Measurements from ENCODE around the gene PDGFA. TPM values are rescaled to one million over a fixed set of nuclear protein-coding genes. Genes with fewer than 3 reads are reported as not detected.

PDGFA gene
- total and polyA plus RNA-seq, 4 donors = 21.8 to 40.6 (median 25.6) TPM

GRCh38 chr7:497346-497745, 22.3 kb downstream of the PDGFA start:
- Histone ChIP-seq H3K27me3 (ENCODE audit: control insufficient read depth in 3 of 3, insufficient read depth in 3 of 3, low read length in 2 of 3) (no peaks in the 10 kb centered on the region), H3K4me1 (ENCODE audit: control insufficient read depth in 5 of 5, insufficient read depth in 5 of 5, low read length in 5 of 5) (peaks cover 0 to 3% (median 0%) of the 10 kb centered on the region in 5 donors), H3K27ac (ENCODE audit: low read depth in 1 of 2, low read length in 1 of 2) (no peak overlapping the region), H3K4me3 (no peak overlapping the region), H3K36me3 (ENCODE audit: control insufficient read depth in 4 of 4, insufficient read depth in 4 of 4, low read length in 4 of 4) (peaks cover 0 to 34% (median 9%) of the 10 kb centered on the region in 4 donors), H3K9ac (ENCODE audit: insufficient read depth in 1 of 2, low read length in 2 of 2) (no peak overlapping the region), H3K9me3 (ENCODE audit: control insufficient read depth in 4 of 4, insufficient read depth in 3 of 4, low read length in 3 of 4) (peaks cover 0 to 1% (median 0%) of the 10 kb centered on the region in 4 donors)
- TF ChIP-seq CTCF (IDR thresholded peaks at IDR 0.05; ENCODE audit: control extremely low read depth, extremely low read depth) = no peak
- DNase-seq (no peak), ATAC-seq (ENCODE audit: insufficient read depth, low FRiP score) (no peak)
- 96% methylated on average over 13 of the region's 13 CpGs for WGBS, 2 donors

- Histone ChIP-seq H3K9me3 (ENCODE audit: control insufficient read depth in 4 of 4, insufficient read depth in 3 of 4, low read length in 3 of 4) (peaks cover 0 to 1% (median 0%) of the 10 kb centered on the region in 4 donors), H3K4me1 (ENCODE audit: control insufficient read depth in 5 of 5, insufficient read depth in 5 of 5, low read length in 5 of 5) (peaks cover 0 to 6% (median 0%) of the 10 kb centered on the region in 5 donors), H3K36me3 (ENCODE audit: control insufficient read depth in 4 of 4, insufficient read depth in 4 of 4, low read length in 4 of 4) (peaks cover 0 to 34% (median 9%) of the 10 kb centered on the region in 4 donors), H3K4me3 (no peak overlapping the region), H3K27ac (ENCODE audit: low read depth in 1 of 2, low read length in 1 of 2) (no peak overlapping the region), H3K27me3 (ENCODE audit: control insufficient read depth in 3 of 3, insufficient read depth in 3 of 3, low read length in 2 of 3) (no peaks in the 10 kb centered on the region), H3K9ac (ENCODE audit: insufficient read depth in 1 of 2, low read length in 2 of 2) (no peak overlapping the region)
- TF ChIP-seq CTCF (IDR thresholded peaks at IDR 0.05; ENCODE audit: control extremely low read depth, extremely low read depth) = no peak
- no peak for DNase-seq
- no peak for ATAC-seq (ENCODE audit: insufficient read depth, low FRiP score)
- WGBS, 2 donors = 75 to 86% methylated on average over 24 of the region's 24 CpGs
Measured at GRCh38 chr7:496528-497295, 22.9 kb downstream of the PDGFA start.

- no peaks in the 10 kb centered on the region for H3K27me3 ChIP-seq (ENCODE audit: control insufficient read depth in 3 of 3, insufficient read depth in 3 of 3, low read length in 2 of 3)
- DNase-seq (no peak), ATAC-seq (ENCODE audit: insufficient read depth, low FRiP score) (no peak)
- WGBS, 2 donors = 79 to 86% methylated on average over 18 of the region's 18 CpGs
- H3K4me1 ChIP-seq (ENCODE audit: control insufficient read depth in 5 of 5, insufficient read depth in 5 of 5, low read length in 5 of 5) = peaks cover 0 to 10% (median 0%) of the 10 kb centered on the region in 5 donors
- H3K9ac ChIP-seq (ENCODE audit: insufficient read depth in 1 of 2, low read length in 2 of 2) = no peak overlapping the region
- H3K36me3 ChIP-seq (ENCODE audit: control insufficient read depth in 4 of 4, insufficient read depth in 4 of 4, low read length in 4 of 4) = peaks cover 0 to 26% (median 9%) of the 10 kb centered on the region in 4 donors
- no peak overlapping the region for H3K4me3 ChIP-seq
- peaks cover 0 to 1% (median 0%) of the 10 kb centered on the region in 4 donors for H3K9me3 ChIP-seq (ENCODE audit: control insufficient read depth in 4 of 4, insufficient read depth in 3 of 4, low read length in 3 of 4)
- H3K27ac ChIP-seq (ENCODE audit: low read depth in 1 of 2, low read length in 1 of 2) = no peak overlapping the region
- TF ChIP-seq CTCF (IDR thresholded peaks at IDR 0.05; ENCODE audit: control extremely low read depth, extremely low read depth) = no peak
Measured at GRCh38 chr7:495761-496321, 23.8 kb downstream of the PDGFA start.
